Heart left ventricle (tissue), 16 donors: ENCODE results near the gene ACR. TPM values are rescaled to one million over a fixed set of nuclear protein-coding genes. Genes with fewer than 3 reads are reported as not detected.
A peak's percentile ranks its signal among the peaks of the same experiment; 100 is the strongest.

Experiments
- ATAC-seq, 4 donors: fragments of 200-7000 bp; cut with Tn5 transposase; one replicate each; pipeline ENCODE4 v1.9.1; 2020 to 2022; ENCODE audit warnings: moderate library complexity in 4 of 4, mild to moderate bottlenecking in 3 of 4, moderate number of reproducible peaks in 1 of 4
- DNase-seq, 5 donors: peaks; one replicate each; pipeline ENCODE4 v3.0.0-alpha.2; 2020
- H3K27ac ChIP-seq, 12 donors: fragments of 200-600 bp; sonication (generic) in 4 of 12; one replicate each; pipeline versions ENCODE4 v1.5.0 to v1.8.0; 2016 to 2022; ENCODE audit warnings: mild to moderate bottlenecking in 2 of 12
- H3K27me3 ChIP-seq, 9 donors: fragments of 200-600 bp; sonication (generic) in 2 of 9; one replicate each; pipeline versions ENCODE4 v1.5.1 to v1.8.0; 2016 to 2022; ENCODE audit warnings: mild to moderate bottlenecking in 3 of 9
- H3K36me3 ChIP-seq, 9 donors: fragments of 200-600 bp; sonication (generic) in 2 of 9; one replicate each; pipeline versions ENCODE4 v1.5.0 to v1.8.0; 2018 to 2022; ENCODE audit warnings: mild to moderate bottlenecking in 2 of 9
- H3K4me1 ChIP-seq, 12 donors: fragments of 200-600 bp; sonication (generic) in 4 of 12; one replicate each; pipeline versions ENCODE4 v1.5.0 to v1.8.0; 2016 to 2022; ENCODE audit warnings: mild to moderate bottlenecking in 3 of 12
- H3K4me3 ChIP-seq, 12 donors: fragments of 200-600 bp; sonication (generic) in 4 of 12; one replicate each; pipeline versions ENCODE4 v1.5.0 to v1.8.0; 2017 to 2022; ENCODE audit warnings: mild to moderate bottlenecking in 9 of 12, moderate library complexity in 4 of 12
- H3K9me3 ChIP-seq, 12 donors: fragments of 200-600 bp; sonication (generic) in 4 of 12; one replicate each; pipeline versions ENCODE4 v1.5.0 to v1.8.0; 2016 to 2022; ENCODE audit warnings: mild to moderate bottlenecking in 1 of 12
- CTCF ChIP-seq, 12 donors: fragments of 200-600 bp; sonication (generic) in 4 of 12; IDR thresholded peaks; one replicate each; pipeline versions ENCODE4 v1.5.0 to v1.8.0; 2018 to 2022; ENCODE audit warnings: antibody characterized with exemption in 12 of 12, mild to moderate bottlenecking in 5 of 12
- POLR2A ChIP-seq, 2 donors: fragments of 450-650 bp; IDR thresholded peaks; one replicate each; pipeline ENCODE4 v1.6.1; 2017; ENCODE audit warnings: antibody characterized with exemption in 2 of 2, mild to moderate bottlenecking in 2 of 2, moderate library complexity in 2 of 2
- WGBS, 4 donors: extraction: QIAGEN DNeasy Blood & Tissue Kit in 2 of 4; methylation state at CpG; one replicate each; pipeline versions ENCODE4 v1.1.5 to v1.1.7; 2013 to 2018; 5-methylcytosine and 5-hydroxymethylcytosine counted together
- intact Hi-C, 10 donors: fragments of 100-400 bp; cut with DNase I; formaldehyde crosslinking; loops; one replicate each; pipeline versions ENCODE4 v1.11.1 to v1.14.2; 2022
- polyA plus RNA-seq, 2 donors: library from polyadenylated mRNA; stranded (reverse); fragments of 200-250 nt; gene quantifications; one replicate each; pipeline ENCODE4 v1.2.3, GENCODE V29; 2013
- total RNA-seq, 9 donors: library from RNA; depleted of rRNA in 2 of 9; stranded (reverse); fragments of >200 nt in 2 of 9; fragmentation: NEBNext Ultra II Directional in 3 of 9; extraction: Animal tissue kit (Norgen Biotek cat#: 25700) in 3 of 9; gene quantifications; one replicate each; pipeline versions ENCODE4 v1.1.0 to v1.2.4, GENCODE V29; 2016 to 2023
- donor health status: ischemic (EF 13 %, LVEDD 7.1; RV severe dilation, severe dysfunction).
- donor health status: healthy with polysubstance abuse.
- donor health status: DM: no; HTN: yes; CAD: no.
- donor health status: DM: no; HTN: no; CAD: no.
- donor health status: ischemic (EF 25% LVEDD 6.9; RV normal size, moderate dysfunction).
- donor health status: ischemic (EF 25% LVEDD 5.7; RV mildly dilated, moderate dysfunction).
- donor health status: healthy.
- donor health status: DM: yes; HTN: yes; CAD: no.
- donor health status: ischemic (EF 35%, LVEDD 5.7; RV mildly dilated, moderate dysfunction).
- donor health status: nonischemic (EF 11% LVEDD 7.7; RV severe dilation, severe dysfunction).
- donor health status: DM: yes; HTN: yes; CAD: no.
- donor health status: PGD.
- donor health status: ischemic (EF 29% LVEDD 5.4; RV normal size, mild dysfunction).
- donor health status: nonischemic (EF 23%, LVEDD 6.1; RV moderate dilation, normal function).

Gene ACR
- total and polyA plus RNA-seq, 11 donors = 0.12 to 1.2 (median 0.50) TPM; not detected in 2

GRCh38 chr22:50712341-50713007, 25.5 kb upstream of the ACR start:
- DNase-seq = peak in 3 of 5 donors; percentile 25 to 38 (median 25)
- no peaks in the 10 kb centered on the region for H3K9me3 ChIP-seq
- no peaks in the 10 kb centered on the region for H3K27me3 ChIP-seq
- intact Hi-C loops = loop anchor here in 2 of 10 donors (5.0 kb wide), 3 partner anchors 35 to 85 kb away; partner anchors contain the start of genes ARSA (in 1 of the 2) and SHANK3 (in 1 of the 2)
- H3K4me3 ChIP-seq = no peak overlapping the region
- 50 to 76% (median 69%) methylated on average over 6 to 9 of the region's 9 CpGs for WGBS, 4 donors
- H3K4me1 ChIP-seq = peaks cover 0 to 55% (median 27%) of the 10 kb centered on the region in 12 donors
- TF ChIP-seq POLR2A (IDR thresholded peaks at IDR 0.05) (no peak), CTCF (IDR thresholded peaks at IDR 0.05) (no peak)
- ATAC-seq = no peak
- H3K27ac ChIP-seq = peak overlapping the region in 3 of 12 donors; percentile 26 to 52 (median 28)
- peaks cover 0 to 43% (median 9%) of the 10 kb centered on the region in 9 donors for H3K36me3 ChIP-seq

GRCh38 chr22:50713008-50713385, 25.0 kb upstream of the ACR start:
- H3K4me3 ChIP-seq = no peak overlapping the region
- DNase-seq = peak in 3 of 5 donors; percentile 7 to 32 (median 9)
- peaks cover 0 to 48% (median 9%) of the 10 kb centered on the region in 9 donors for H3K36me3 ChIP-seq
- no peak for ATAC-seq
- intact Hi-C loops = loop anchor here in 2 of 10 donors (5.0 kb wide), 3 partner anchors 36 to 86 kb away; partner anchors contain the start of genes ARSA (in 1 of the 2) and SHANK3 (in 1 of the 2)
- WGBS, 4 donors = 61 to 74% (median 64%) methylated on average over 13 of the region's 13 CpGs
- no peaks in the 10 kb centered on the region for H3K9me3 ChIP-seq
- H3K4me1 ChIP-seq = peaks cover 0 to 55% (median 27%) of the 10 kb centered on the region in 12 donors
- H3K27me3 ChIP-seq = no peaks in the 10 kb centered on the region
- TF ChIP-seq POLR2A (IDR thresholded peaks at IDR 0.05) = no peak
- TF ChIP-seq CTCF (IDR thresholded peaks at IDR 0.05) = no peak
- peak overlapping the region in 6 of 12 donors; percentile 8 to 52 (median 27) for H3K27ac ChIP-seq

GRCh38 chr22:50713571-50714056, 24.4 kb upstream of the ACR start:
- H3K9me3 ChIP-seq = no peaks in the 10 kb centered on the region
- WGBS, 4 donors = 46 to 64% (median 54%) methylated on average over 5 of the region's 5 CpGs
- peaks cover 0 to 55% (median 27%) of the 10 kb centered on the region in 12 donors for H3K4me1 ChIP-seq
- intact Hi-C loops = loop anchor here in 2 of 10 donors (5.0 kb wide), 3 partner anchors 36 to 86 kb away; partner anchors contain the start of genes ARSA (in 1 of the 2) and SHANK3 (in 1 of the 2)
- H3K4me3 ChIP-seq = no peak overlapping the region
- peaks cover 0 to 49% (median 10%) of the 10 kb centered on the region in 9 donors for H3K36me3 ChIP-seq
- TF ChIP-seq POLR2A (IDR thresholded peaks at IDR 0.05) (no peak), CTCF (IDR thresholded peaks at IDR 0.05) (no peak)
- no peaks in the 10 kb centered on the region for H3K27me3 ChIP-seq
- H3K27ac ChIP-seq = peak overlapping the region in 5 of 12 donors; percentile 8 to 68 (median 31)
- ATAC-seq (peak; percentile 66 to 76 (median 67)), DNase-seq (peak in 3 of 5 donors; percentile 11 to 44 (median 28))

GRCh38 chr22:50714150-50714549, 23.9 kb upstream of the ACR start:
- TF ChIP-seq POLR2A (IDR thresholded peaks at IDR 0.05) (no peak), CTCF (IDR thresholded peaks at IDR 0.05) (no peak)
- DNase-seq (peak in 2 of 5 donors; percentile 20 to 24), ATAC-seq (peak in 1 of 4 donors; percentile 3)
- H3K4me3 ChIP-seq = no peak overlapping the region
- peak overlapping the region in 7 of 12 donors; percentile 31 to 81 (median 67) for H3K27ac ChIP-seq
- peaks cover 0 to 53% (median 27%) of the 10 kb centered on the region in 12 donors for H3K4me1 ChIP-seq
- H3K36me3 ChIP-seq = peaks cover 0 to 45% (median 11%) of the 10 kb centered on the region in 9 donors
- intact Hi-C loops = loop anchor here in 2 of 10 donors (5.0 kb wide), 3 partner anchors 37 to 87 kb away; partner anchors contain the start of genes ARSA (in 1 of the 2) and SHANK3 (in 1 of the 2)
- H3K9me3 ChIP-seq = no peaks in the 10 kb centered on the region
- H3K27me3 ChIP-seq = peaks cover 0 to 2% (median 0%) of the 10 kb centered on the region in 9 donors
- 67 to 98% (median 76%) methylated on average over 6 to 7 of the region's 7 CpGs for WGBS, 4 donors
